ENCODE results near the gene ETV3. TPM values are rescaled to one million over a fixed set of nuclear protein-coding genes. Genes with fewer than 3 reads are reported as not detected.
"Not testable (repeated sequence)": the region's sequence is repeated elsewhere in the genome, so short reads cannot be mapped to it uniquely, and the experiment has no call there.

The ETV3 gene
- total RNA-seq, 1 donor from 2014 or later = 14.6 TPM

DNA sequence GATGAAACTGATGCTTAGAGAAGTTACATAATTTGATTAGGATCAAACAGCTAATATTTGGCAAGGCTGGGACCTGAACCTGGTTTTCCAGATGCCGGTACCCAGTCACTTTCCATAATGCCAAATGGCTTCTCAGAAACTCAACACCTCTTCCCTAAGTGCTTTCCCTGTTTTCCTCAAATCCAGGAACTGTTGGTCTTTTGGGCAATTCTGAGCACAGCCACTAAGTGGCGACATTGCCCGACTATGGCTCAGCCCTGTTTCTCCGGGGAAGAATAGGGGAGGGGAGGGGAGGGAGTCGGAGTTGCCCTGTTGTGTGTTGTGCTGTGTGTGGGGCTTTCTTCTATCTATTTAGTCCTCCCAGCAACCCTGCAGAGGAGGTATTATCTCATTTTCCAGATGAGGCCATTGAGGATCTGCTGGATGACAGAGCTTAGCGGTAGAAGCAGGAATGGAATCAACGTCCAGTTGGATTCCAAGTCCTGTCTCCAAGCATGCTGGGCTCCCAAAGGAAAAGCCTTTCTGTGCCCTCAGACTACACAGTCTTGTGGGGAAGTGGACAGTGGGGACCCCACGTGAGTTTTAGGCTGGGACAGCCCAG, 33.8 kb upstream of the ETV3 start:
- intact Hi-C loops (cut with micrococcal nuclease); H3K9me3 ChIP-seq (replicated peaks); H3K4me1 ChIP-seq; H3K4me3 ChIP-seq; DNase-seq; H3K36me3 ChIP-seq; H3K27ac ChIP-seq (replicated peaks): not testable (repeated sequence)
- TF ChIP-seq, protein P1, sequence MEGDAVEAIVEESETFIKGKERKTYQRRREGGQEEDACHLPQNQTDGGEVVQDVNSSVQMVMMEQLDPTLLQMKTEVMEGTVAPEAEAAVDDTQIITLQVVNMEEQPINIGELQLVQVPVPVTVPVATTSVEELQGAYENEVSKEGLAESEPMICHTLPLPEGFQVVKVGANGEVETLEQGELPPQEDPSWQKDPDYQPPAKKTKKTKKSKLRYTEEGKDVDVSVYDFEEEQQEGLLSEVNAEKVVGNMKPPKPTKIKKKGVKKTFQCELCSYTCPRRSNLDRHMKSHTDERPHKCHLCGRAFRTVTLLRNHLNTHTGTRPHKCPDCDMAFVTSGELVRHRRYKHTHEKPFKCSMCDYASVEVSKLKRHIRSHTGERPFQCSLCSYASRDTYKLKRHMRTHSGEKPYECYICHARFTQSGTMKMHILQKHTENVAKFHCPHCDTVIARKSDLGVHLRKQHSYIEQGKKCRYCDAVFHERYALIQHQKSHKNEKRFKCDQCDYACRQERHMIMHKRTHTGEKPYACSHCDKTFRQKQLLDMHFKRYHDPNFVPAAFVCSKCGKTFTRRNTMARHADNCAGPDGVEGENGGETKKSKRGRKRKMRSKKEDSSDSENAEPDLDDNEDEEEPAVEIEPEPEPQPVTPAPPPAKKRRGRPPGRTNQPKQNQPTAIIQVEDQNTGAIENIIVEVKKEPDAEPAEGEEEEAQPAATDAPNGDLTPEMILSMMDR (IDR thresholded peaks at IDR 0.05; ENCODE audit: borderline replicate concordance) = peak; percentile 55
- H3K27me3 ChIP-seq (ENCODE audit: low read depth) = peaks cover 45% of the 10 kb centered on the region

DNA sequence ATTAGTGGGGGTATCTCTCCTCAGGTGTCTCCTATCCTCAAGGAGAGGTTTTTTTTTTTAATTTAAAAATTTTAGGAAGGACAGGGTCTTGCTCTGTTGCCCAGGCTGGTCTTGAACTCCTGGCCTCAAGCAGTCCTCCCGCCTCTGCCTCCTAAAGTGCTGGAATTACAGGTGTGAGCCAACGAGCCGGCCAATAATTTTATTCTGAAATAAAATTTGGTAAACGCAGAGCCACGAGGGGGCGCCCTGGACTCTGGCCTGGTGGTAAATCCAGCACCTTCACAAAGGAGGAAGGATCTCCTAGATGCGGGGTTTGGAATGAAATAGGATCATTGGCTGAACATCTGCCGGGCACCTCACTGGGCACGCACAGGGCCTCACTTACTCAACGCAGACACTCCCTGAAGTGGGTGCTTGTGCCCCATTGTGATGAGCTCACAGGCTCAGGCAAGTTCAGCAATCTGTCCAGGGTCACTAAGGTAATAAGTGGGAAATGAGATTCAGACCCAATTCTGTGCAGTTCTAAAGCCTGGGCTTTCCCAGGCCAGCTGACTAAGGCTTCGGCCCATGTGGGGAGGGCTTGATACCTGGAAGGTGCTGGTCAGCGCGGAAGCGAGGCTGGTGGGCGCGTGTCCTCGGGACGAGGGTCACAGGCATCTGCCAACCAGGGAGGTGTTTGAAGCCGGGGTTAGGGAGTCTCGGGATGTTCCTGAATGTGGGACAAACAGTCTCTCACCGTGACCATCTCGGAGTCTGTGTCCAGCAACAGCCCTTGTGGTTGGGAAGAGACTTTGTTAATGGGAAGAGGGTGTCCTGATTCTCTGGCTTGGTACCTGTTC, 32.7 kb upstream of the ETV3 start:
- H3K9me3 ChIP-seq (replicated peaks) = no peaks in the 10 kb centered on the region
- intact Hi-C loops (cut with micrococcal nuclease) = no loop called here
- TF ChIP-seq, protein P1 (IDR thresholded peaks at IDR 0.05; ENCODE audit: borderline replicate concordance) = peak; percentile 48
- no peaks in the 10 kb centered on the region for H3K4me1 ChIP-seq
- no peak for DNase-seq
- H3K36me3 ChIP-seq = no peaks in the 10 kb centered on the region
- H3K27me3 ChIP-seq (ENCODE audit: low read depth) = peaks cover 43% of the 10 kb centered on the region
- H3K4me3 ChIP-seq = no peak overlapping the region
- no peak overlapping the region for H3K27ac ChIP-seq (replicated peaks)

DNA sequence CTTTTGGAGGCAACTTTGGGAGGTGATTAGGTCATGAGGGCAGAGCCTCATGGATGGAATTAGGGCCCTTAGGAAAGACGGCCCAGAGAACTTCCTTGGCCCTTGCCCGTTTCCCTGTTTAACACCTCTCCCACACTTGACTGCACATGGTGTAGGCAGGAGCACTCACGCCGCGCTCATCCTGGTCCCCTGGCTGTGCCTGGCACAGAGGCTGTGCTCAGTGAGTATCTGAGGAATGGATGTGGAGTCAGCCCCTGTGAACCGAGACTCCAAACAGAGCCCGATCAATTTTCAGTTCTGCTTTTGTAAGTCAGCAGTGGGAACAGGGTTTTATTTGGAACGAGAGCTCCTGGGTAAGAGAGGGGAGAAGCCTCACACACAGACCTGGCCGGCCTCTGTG, 29.8 kb upstream of the ETV3 start:
- intact Hi-C loops (cut with micrococcal nuclease) = no loop called here
- H3K9me3 ChIP-seq (replicated peaks) = no peaks in the 10 kb centered on the region
- no peak overlapping the region for H3K4me3 ChIP-seq
- no peaks in the 10 kb centered on the region for H3K4me1 ChIP-seq
- peaks cover 54% of the 10 kb centered on the region for H3K27me3 ChIP-seq (ENCODE audit: low read depth)
- no peak for DNase-seq
- H3K36me3 ChIP-seq = no peaks in the 10 kb centered on the region
- TF ChIP-seq, protein P1 (IDR thresholded peaks at IDR 0.05; ENCODE audit: borderline replicate concordance) = no peak
- no peak overlapping the region for H3K27ac ChIP-seq (replicated peaks)

DNA sequence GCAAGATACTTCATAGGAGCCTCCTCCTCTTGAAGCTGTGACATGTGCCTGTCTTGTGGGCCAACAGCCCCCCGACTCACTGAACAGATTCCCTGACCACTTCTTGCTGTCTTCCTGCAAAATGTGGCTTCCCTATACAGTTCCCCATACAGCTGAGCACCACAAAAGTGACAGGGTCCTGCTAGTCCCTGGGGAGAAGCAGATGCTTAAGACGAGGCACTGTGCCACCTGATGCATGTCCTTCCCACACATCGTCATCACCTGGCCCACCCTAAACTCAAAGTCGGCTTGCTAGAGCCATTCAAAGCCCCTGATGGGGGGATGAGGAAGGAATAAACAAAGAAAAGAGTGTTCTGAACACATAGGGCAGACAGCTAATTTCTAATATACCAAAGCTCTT, 29.2 kb upstream of the ETV3 start:
- Histone ChIP-seq H3K4me1 (no peaks in the 10 kb centered on the region), H3K27me3 (ENCODE audit: low read depth) (peaks cover 54% of the 10 kb centered on the region), H3K4me3 (no peak overlapping the region), H3K36me3 (no peaks in the 10 kb centered on the region), H3K27ac (replicated peaks) (no peak overlapping the region), H3K9me3 (replicated peaks) (no peaks in the 10 kb centered on the region)
- TF ChIP-seq, protein P1 (IDR thresholded peaks at IDR 0.05; ENCODE audit: borderline replicate concordance) = no peak
- intact Hi-C loops (cut with micrococcal nuclease) = no loop called here
- DNase-seq = no peak

DNA sequence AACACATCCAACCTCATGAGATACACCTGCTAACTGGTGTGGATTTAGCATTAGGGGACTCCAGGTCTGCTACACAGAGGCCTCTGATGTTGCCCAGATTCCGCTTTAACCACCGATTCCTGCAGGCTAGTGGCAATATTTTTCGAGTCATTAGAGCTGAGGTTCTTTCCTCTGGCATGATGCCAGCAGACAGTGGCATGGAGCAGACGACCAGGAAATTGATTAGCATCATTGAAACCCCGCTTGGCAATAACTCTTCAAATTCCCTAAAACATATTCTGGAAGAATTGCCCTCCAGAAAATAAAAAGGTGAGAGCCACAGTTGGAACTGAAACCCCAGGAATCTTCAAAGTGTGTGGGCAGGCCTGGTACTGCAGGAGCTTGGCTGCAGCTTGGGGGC, 28.4 kb upstream of the ETV3 start:
- DNase-seq = no peak
- Histone ChIP-seq H3K9me3 (replicated peaks) (no peaks in the 10 kb centered on the region), H3K4me3 (no peak overlapping the region), H3K36me3 (no peaks in the 10 kb centered on the region), H3K27ac (replicated peaks) (no peak overlapping the region), H3K4me1 (no peaks in the 10 kb centered on the region), H3K27me3 (ENCODE audit: low read depth) (peaks cover 52% of the 10 kb centered on the region)
- intact Hi-C loops (cut with micrococcal nuclease) = no loop called here
- TF ChIP-seq, protein P1 (IDR thresholded peaks at IDR 0.05; ENCODE audit: borderline replicate concordance) = no peak
